Head of caudate nucleus (tissue), 42 donors: ENCODE data around the gene WASHC4.
"Not testable (repeated sequence)": the region's sequence is repeated elsewhere in the genome, so short reads cannot be mapped to it uniquely, and the experiment has no call there.

Experiments used
- DNase-seq, 42 donors: peaks; one replicate each; pipeline versions ENCODE4 v3.0.0 to v3.0.0-alpha.2; 2020 to 2021; ENCODE audit warnings: mixed read lengths in 7 of 42
- intact Hi-C: fragments of 100-400 bp; cut with DNase I; formaldehyde crosslinking; loops from one replicate; pipeline ENCODE4 v1.15.0; 2022

Gene WASHC4

GRCh38 chr12:105142259-105142658, 34.7 kb downstream of the WASHC4 start:
- DNase-seq: no peak
- intact Hi-C loops: no loop called here

DNA sequence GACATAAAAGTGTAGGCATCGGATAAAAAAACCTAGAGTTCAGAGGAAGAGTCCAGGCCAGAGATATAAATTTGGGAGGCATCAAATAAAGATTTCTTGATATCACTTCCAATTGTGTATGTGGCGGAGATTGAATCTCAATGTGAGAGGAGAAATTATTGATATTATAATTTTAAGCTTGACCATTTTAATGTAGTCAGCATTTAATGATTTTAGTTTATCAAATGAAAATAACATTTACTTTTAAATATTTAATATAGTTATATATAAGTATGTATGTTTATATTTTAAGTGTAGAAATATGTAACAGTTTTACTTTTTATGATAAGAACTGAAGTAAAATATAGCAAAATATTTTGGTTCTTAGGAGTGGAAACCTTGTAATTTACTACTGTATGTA, 48.7 kb downstream of the WASHC4 start:
- no peak for DNase-seq
- intact Hi-C loops: no loop called here

DNA sequence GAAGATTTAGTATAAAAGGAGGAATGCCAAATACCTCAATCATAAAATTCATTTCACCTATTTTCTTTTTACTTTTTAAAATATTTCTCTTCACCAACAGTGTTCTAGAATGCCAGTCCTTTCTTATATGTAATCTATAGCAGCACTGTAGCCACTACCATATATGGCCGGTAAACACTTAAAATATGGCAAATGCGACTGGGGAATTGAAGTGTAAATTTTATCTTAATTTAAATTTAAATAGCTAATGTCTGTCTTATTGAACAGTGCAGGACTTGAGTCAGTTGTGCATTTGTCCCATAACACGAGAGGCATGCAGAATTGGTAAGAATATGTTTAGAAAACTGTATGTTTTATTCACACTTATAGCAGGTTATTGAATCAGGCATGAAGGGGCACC, 50.1 kb downstream of the WASHC4 start:
- intact Hi-C loops: no loop called here
- no peak for DNase-seq

GRCh38 chr12:105158876-105159275, 51.3 kb downstream of the WASHC4 start:
- intact Hi-C loops: no loop called here
- DNase-seq: no peak

GRCh38 chr12:105162174-105162573, 54.6 kb downstream of the WASHC4 start:
- intact Hi-C loops: no loop called here

DNA sequence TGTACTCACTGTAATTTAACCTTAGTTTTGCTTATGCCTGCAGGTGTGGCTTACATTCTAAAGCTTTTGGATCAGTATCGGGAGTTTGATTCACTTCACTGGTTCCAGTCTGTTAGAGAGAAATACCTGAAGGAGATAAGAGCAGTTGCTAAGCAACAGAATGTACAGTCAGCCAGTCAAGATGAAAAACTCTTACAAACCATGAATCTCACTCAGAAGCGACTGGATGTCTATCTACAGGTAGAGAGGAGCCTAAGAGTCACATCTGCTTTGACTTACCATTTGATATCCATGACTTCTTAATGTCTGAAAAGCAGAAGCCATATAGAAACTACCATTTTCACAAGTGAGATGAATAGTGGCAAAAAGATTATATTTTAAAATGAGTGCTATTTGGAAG, 56.5 kb downstream of the WASHC4 start:
- intact Hi-C loops: no loop called here
- no peak for DNase-seq

More at GRCh38 chr12:105162174-105162573, 54.6 kb downstream of the WASHC4 start:
- DNase-seq: no peak

DNA sequence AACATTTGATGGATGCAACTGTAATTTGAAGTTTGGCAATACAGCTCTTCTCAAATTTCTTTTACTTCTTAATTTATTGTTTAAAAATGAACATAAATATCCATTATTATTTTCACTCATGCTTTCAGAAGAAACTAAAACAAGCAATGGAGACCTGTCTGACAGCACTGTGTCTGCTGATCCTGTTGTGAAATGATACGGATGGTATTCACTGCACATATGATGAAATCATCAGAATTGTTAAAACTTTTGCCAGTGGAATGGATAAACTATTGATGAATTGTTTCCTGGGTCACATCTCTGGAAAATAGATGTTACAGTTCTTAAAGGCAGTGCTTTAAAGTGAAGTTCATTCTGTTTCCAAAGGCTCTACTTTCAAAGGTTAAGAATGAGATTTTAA, 59.2 kb downstream of the WASHC4 start:
- DNase-seq: no peak
- intact Hi-C loops: no loop called here

DNA sequence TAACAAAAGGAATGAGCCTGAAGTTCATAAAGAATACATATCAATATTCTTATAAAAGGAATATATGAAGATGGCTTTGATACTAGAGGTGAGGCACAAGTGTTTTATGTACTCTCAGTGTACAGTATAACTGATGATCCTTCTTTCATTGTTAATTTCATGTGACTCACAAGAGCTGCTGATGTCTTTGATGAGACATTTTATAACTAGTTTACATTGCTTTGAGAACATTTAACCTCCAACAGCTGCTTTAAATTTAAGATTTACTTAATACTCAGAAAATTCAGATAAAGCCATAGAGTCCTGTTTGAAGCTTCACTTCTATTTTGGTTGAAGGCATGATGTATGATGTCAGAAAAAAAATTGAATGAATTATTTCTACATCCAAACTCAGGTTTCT, 59.8 kb downstream of the WASHC4 start:
- intact Hi-C loops: no loop called here
- no peak for DNase-seq

GRCh38 chr12:105168006-105168405, 60.5 kb downstream of the WASHC4 start:
- intact Hi-C loops: no loop called here
- no peak for DNase-seq

DNA sequence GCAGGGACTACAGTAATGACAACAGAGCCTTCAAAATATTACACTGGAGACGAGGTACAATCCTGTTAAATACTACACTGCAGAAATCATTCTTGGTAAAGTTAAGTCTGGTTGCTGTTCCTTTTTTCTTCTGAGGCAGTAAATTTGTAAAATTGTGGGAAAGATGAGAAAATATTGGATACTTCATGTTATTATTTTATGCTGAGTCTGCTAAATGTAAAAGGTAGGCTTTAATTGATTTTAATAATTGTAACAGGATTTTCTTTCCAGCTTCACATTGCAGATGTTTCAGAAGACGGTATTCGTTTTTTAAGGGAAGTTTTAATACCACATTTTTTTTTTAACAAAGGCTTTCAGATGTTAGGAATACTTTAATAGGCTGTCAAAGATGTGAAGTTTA, 62.6 kb downstream of the WASHC4 start:
- intact Hi-C loops: no loop called here
- no peak for DNase-seq

GRCh38 chr12:105171691-105172436, 64.3 kb downstream of the WASHC4 start:
- DNase-seq: no peak
- intact Hi-C loops: no loop called here

DNA sequence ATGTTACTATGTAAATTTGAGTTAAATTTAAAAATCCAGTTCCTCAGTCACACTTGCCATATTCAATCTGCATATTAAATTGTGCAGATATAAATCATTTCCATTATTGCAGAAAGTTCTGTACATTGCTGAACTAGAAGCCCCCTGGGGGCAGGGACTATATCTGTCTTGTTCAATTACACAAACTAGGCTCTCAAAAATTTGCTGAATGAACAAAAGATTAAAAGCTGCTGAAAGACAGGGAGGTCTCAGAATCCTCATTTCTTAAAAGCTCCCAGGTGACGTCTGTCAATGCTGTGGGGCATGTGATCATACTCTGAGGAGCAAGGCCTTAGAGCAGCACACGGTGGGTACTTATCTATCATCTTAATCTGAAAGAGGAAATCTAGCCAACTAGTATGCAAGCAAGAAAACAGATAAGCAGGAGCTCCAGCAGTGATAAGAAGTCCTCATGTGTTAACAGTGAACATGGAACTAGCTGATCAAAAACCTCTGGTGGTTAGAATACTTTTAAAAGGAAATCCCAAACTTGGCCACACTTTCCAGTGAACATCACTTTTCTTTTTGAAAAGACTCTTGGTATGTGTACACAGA, 68.0 kb downstream of the WASHC4 start:
- intact Hi-C loops: no loop called here
- no peak for DNase-seq

- intact Hi-C loops: no loop called here
- DNase-seq: no peak
These were observed 69.7 kb downstream of the WASHC4 start for GRCh38 chr12:105177208-105177607.

GRCh38 chr12:105179114-105179513, 71.6 kb downstream of the WASHC4 start:
- intact Hi-C loops, DNase-seq: not testable (repeated sequence)

GRCh38 chr12:105183406-105183805, 75.9 kb downstream of the WASHC4 start:
- DNase-seq, intact Hi-C loops: not testable (repeated sequence)

GRCh38 chr12:105183976-105184375, 76.4 kb downstream of the WASHC4 start:
- intact Hi-C loops, DNase-seq: not testable (repeated sequence)

DNA sequence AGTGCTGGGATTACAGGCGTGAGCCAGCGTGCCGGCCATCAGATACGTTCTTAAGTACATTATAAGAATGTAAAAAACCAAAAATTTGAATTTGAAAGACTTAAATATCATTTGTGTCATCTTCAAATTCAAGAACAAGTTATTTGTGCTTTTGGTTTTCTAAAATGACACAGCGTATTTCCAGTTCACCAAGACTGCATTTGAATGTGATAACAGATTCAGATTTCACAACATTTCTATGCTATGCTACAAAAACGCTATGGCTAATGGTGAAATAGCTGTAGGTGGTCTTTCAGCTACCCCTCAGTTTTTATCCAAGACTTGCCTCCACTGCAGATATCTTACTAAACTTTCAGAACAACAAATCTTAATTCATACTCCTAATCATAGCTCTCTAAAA, 81.8 kb downstream of the WASHC4 start:
- intact Hi-C loops: no loop called here
- DNase-seq: no peak

- DNase-seq: no peak
- intact Hi-C loops: no loop called here
These were observed 83.0 kb downstream of the WASHC4 start for GRCh38 chr12:105190530-105190929.

DNA sequence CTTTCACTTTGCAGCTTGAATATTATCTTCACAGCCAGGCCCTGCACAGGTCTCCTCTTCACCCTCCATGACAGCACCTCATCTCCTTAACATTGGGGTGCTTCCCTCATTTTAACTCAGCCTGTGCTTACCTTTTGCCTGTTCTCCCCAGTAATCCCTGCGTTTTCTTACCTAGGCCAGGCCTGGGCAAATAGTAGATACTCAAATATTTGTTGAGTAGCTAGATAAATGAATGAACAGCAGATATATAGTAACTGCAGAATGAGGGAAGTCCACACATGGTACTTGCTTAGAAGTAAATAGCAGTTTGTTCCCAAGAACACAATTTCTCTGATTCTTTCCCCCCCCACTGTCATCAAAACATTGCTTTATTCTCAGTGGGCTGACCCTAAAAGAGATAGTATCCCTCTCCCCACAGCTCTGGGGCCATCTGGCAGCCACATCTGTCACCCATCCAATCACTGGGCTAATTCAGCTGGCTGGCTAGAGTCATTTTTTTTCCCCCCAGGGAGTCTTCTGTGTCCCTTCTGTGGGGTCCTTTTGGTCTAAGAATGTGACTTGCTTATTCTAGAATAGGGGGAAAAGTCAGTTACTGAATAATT, 85.2 kb downstream of the WASHC4 start:
- peak in 23 of 42 donors; percentile 14 to 67 (median 43) for DNase-seq
- intact Hi-C loops: no loop called here

DNA sequence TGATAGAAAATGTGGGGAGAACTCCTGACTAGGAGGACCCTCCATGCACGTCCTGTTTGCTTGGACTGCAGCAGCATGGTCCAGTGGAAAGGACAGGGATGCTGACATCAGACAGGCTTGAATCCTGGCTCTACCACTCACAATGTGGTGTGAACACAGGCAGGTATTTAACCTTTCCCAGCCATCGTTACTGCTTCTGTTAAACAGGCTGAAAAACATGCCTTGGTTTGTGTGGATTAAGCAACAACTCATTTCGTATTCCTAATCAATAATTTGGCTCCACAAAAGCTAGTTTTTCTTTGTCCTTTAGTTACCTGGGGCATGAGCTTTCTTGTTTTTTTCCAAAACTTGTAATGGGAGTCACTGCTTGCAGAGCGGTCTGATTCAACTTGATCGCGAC, 87.4 kb downstream of the WASHC4 start:
- intact Hi-C loops: no loop called here
- no peak for DNase-seq

GRCh38 chr12:105196090-105196489, 88.6 kb downstream of the WASHC4 start:
- no peak for DNase-seq
- intact Hi-C loops: no loop called here
